Measurements from ENCODE around the gene RPS15A.
"Not testable (repeated sequence)": the region's sequence is repeated elsewhere in the genome, so short reads cannot be mapped to it uniquely, and the experiment has no call there.

The RPS15A gene

DNA sequence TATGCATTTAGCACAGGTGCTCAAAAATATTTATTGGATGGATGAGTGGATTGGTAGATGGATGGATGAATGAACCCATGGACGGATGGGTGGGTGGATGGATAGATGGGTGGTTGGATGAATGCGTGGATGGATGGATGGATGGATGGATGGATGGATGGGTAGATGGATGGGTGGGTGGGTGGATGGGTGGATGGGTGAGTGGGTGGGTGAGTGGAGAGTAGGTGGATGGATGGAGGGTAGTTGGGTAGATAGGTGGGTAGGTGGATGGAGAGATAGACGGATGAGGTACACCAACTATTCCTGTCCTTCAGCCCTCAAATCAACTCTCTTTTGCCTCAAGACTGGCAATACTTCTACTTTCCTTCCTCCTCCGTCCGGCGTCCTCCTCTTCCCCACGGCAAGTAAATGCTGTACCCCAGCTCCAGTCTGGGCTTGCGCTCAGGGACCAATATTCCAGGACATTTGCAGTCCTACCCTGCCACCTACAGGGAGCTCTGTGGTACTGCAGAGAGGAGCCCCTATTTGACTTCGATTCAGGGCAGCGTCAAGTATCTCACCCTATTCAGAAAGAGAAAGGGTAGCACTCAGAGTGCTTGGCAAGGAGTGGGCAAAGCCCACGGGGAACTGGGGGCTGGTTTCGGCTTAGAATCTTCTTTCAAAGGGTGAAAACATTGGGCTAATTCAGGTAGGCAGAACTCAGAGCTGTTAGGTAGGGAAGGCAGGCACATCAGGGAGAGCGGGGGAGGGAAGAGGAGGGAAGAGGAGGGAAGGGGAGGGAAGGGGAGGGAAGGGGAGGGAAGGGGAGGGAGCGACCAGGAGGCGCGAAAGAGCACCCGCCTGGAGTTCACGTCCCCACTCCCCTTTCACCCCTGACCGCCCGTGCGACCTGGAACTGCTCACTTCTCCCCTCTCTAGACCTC, 30.3 kb downstream of the RPS15A start:
- Histone ChIP-seq H2AFZ (peak overlapping the region; percentile 46), H3K27ac (peak overlapping the region; percentile 32)
- TF ChIP-seq, protein P1, sequence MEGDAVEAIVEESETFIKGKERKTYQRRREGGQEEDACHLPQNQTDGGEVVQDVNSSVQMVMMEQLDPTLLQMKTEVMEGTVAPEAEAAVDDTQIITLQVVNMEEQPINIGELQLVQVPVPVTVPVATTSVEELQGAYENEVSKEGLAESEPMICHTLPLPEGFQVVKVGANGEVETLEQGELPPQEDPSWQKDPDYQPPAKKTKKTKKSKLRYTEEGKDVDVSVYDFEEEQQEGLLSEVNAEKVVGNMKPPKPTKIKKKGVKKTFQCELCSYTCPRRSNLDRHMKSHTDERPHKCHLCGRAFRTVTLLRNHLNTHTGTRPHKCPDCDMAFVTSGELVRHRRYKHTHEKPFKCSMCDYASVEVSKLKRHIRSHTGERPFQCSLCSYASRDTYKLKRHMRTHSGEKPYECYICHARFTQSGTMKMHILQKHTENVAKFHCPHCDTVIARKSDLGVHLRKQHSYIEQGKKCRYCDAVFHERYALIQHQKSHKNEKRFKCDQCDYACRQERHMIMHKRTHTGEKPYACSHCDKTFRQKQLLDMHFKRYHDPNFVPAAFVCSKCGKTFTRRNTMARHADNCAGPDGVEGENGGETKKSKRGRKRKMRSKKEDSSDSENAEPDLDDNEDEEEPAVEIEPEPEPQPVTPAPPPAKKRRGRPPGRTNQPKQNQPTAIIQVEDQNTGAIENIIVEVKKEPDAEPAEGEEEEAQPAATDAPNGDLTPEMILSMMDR (IDR thresholded peaks at IDR 0.05), result peak; percentile 60
- H3K79me2 ChIP-seq; H3K27me3 ChIP-seq (ENCODE audit: control insufficient read depth, insufficient read depth, low read length); H3K9me3 ChIP-seq (ENCODE audit: control insufficient read depth, low read length); H3K36me3 ChIP-seq (ENCODE audit: control insufficient read depth, insufficient read depth, low read length); H3K4me2 ChIP-seq (ENCODE audit: low read length); H3K4me3 ChIP-seq (ENCODE audit: low read depth, low read length); H3K4me1 ChIP-seq; H3K9ac ChIP-seq: not testable (repeated sequence)

GRCh38 chr16:18757960-18758660, 32.0 kb downstream of the RPS15A start:
- H3K9me3 ChIP-seq (ENCODE audit: control insufficient read depth, low read length); H3K27ac ChIP-seq; H3K27me3 ChIP-seq (ENCODE audit: control insufficient read depth, insufficient read depth, low read length); H3K4me1 ChIP-seq; H3K4me3 ChIP-seq (ENCODE audit: low read depth, low read length); H3K4me2 ChIP-seq (ENCODE audit: low read length); H3K9ac ChIP-seq; H3K79me2 ChIP-seq; H3K36me3 ChIP-seq (ENCODE audit: control insufficient read depth, insufficient read depth, low read length); H2AFZ ChIP-seq: not testable (repeated sequence)

DNA sequence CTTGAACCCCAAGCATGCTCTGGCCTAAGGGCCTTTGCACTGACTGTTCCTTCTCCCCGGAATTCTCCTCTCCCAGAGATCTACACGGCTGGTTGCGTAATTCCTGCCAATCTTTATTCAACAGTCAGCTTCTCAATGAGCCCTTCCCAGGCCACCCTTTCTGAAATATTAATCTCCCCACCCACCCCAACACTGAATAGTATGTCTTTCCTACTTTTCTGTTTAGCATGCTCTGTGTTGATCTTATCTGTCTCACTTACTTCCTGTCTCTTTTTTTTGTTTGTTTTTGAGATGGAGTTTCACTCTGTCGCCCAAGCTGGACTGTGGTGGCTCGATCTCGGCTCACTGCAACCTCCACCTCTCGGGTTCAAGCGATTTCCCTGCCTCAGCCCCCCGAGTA, 33.5 kb downstream of the RPS15A start:
- not testable (repeated sequence) for H3K4me1 ChIP-seq; H3K27me3 ChIP-seq (ENCODE audit: control insufficient read depth, insufficient read depth, low read length); H3K27ac ChIP-seq; H3K36me3 ChIP-seq (ENCODE audit: control insufficient read depth, insufficient read depth, low read length); H3K79me2 ChIP-seq; H3K4me2 ChIP-seq (ENCODE audit: low read length); H3K9me3 ChIP-seq (ENCODE audit: control insufficient read depth, low read length); H3K9ac ChIP-seq; H3K4me3 ChIP-seq (ENCODE audit: low read depth, low read length)
- peak overlapping the region; percentile 42 for H2AFZ ChIP-seq

DNA sequence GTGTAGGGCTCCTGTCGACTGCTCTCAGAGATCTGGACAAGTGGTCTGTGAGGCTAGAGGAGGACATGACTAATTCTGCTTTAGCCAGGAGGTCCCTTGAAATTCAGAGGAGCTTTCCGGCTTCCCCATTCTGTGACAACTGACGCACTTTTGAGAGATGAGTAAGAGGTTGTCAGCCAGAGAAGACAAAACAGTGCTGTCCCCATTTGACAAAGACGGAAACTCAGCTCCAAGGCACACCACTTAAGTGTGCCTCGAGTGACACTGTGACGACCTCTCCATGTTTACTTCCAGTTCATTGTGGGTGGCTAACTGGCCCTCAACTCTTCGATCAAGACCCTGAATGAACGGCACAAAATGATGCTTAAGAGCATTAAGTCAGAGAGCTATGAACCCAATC, 47.3 kb downstream of the RPS15A start:
- H3K79me2 ChIP-seq; H3K9ac ChIP-seq; H3K9me3 ChIP-seq (ENCODE audit: control insufficient read depth, low read length); H3K4me3 ChIP-seq (ENCODE audit: low read depth, low read length); H3K36me3 ChIP-seq (ENCODE audit: control insufficient read depth, insufficient read depth, low read length); H2AFZ ChIP-seq; H3K27me3 ChIP-seq (ENCODE audit: control insufficient read depth, insufficient read depth, low read length); H3K27ac ChIP-seq; H3K4me1 ChIP-seq; H3K4me2 ChIP-seq (ENCODE audit: low read length): not testable (repeated sequence)

GRCh38 chr16:18740027-18740426, 50.1 kb downstream of the RPS15A start:
- H3K79me2 ChIP-seq; H3K9ac ChIP-seq; H3K36me3 ChIP-seq (ENCODE audit: control insufficient read depth, insufficient read depth, low read length); H2AFZ ChIP-seq; H3K27me3 ChIP-seq (ENCODE audit: control insufficient read depth, insufficient read depth, low read length); H3K4me3 ChIP-seq (ENCODE audit: low read depth, low read length); H3K9me3 ChIP-seq (ENCODE audit: control insufficient read depth, low read length); H3K4me1 ChIP-seq; H3K27ac ChIP-seq; H3K4me2 ChIP-seq (ENCODE audit: low read length): not testable (repeated sequence)

DNA sequence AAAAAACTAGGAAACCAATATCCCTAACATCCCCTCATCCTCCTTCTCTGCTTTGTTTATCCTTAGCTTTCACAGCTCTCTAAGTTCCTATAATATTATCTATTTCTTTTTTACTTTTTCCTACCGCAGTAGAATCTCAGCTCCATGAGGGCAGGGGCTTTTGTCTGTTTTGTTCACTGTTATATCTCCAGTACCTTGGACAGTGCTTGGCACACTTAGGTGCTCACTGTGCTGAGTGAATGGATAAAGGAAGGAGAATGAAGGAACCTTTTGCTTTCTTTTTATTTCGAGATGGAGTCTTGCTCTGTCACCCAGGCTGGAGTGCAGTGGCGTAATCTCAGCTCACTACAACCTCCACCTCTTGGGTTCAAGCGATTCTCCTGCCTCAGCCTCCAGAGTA, 51.4 kb downstream of the RPS15A start:
- H3K9me3 ChIP-seq (ENCODE audit: control insufficient read depth, low read length); H3K27me3 ChIP-seq (ENCODE audit: control insufficient read depth, insufficient read depth, low read length); H3K36me3 ChIP-seq (ENCODE audit: control insufficient read depth, insufficient read depth, low read length); H3K79me2 ChIP-seq; H3K4me1 ChIP-seq; H3K4me2 ChIP-seq (ENCODE audit: low read length); H2AFZ ChIP-seq; H3K4me3 ChIP-seq (ENCODE audit: low read depth, low read length); H3K9ac ChIP-seq; H3K27ac ChIP-seq: not testable (repeated sequence)

DNA sequence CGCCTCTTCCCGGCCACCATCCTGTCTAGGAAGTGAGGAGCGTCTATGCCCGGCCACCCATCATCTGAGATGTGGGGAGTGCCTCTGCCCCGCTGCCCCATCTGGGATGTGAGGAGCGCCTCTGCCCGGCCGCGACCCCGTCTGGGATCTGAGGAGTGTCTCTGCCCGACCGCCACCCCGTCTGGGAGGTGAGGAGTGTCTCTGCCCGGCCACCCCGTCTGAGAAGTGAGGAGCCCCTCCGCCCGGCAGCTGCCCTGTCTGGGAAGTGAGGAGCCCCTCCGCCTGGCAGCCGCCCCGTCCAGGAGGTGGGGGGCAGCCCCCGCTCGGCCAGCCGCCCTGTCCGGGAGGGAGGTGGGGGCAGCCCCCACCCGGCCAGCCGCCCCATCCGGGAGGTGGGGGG, 55.9 kb downstream of the RPS15A start:
- H3K9me3 ChIP-seq (ENCODE audit: control insufficient read depth, low read length); H3K79me2 ChIP-seq; H3K4me3 ChIP-seq (ENCODE audit: low read depth, low read length): not testable (repeated sequence)

More for the DNA sequence above, 55.9 kb downstream of the RPS15A start:
- H3K4me2 ChIP-seq (ENCODE audit: low read length); H3K36me3 ChIP-seq (ENCODE audit: control insufficient read depth, insufficient read depth, low read length); H3K27me3 ChIP-seq (ENCODE audit: control insufficient read depth, insufficient read depth, low read length); H3K9ac ChIP-seq; H3K27ac ChIP-seq; H2AFZ ChIP-seq; H3K4me1 ChIP-seq: not testable (repeated sequence)
